Mammary epithelial cell (primary cell): Measurements from ENCODE around the gene DYNLT2B.

Experiments
- CTCF ChIP-seq, 2 donors: IDR thresholded peaks in 1 of 2; conservative IDR thresholded peaks in 1 of 2; 2 replicates each; pipeline ENCODE4 v1.5.1; 2011 to 2012; ENCODE audit warnings: inconsistent platforms in 2 of 2, low read length in 2 of 2, mild to moderate bottlenecking in 2 of 2, control low read depth in 1 of 2, low read depth in 1 of 2; ENCODE audit not compliant: insufficient read depth in 1 of 2; ENCODE audit errors: extremely low read depth in 1 of 2
- EZH2 ChIP-seq: IDR thresholded peaks from 2 replicates; pipeline ENCODE4 v1.6.1; 2012; ENCODE audit warnings: low read length, inconsistent platforms, borderline replicate concordance

- TF ChIP-seq EZH2 = no peak
- TF ChIP-seq CTCF (conservative IDR thresholded peaks at IDR 0.05 in 1 of 2, IDR thresholded peaks at IDR 0.05 in 1 of 2; ENCODE audit: extremely low read depth in 1 of 2, insufficient read depth in 1 of 2, low read depth in 1 of 2, low read length in 2 of 2) = no peak
Observed at GRCh38 chr3:196320137-196320536, 2.1 kb upstream of the DYNLT2B start.
